Liver (tissue), 9 donors: Measurements from ENCODE around the gene BSN. TPM values are rescaled to one million over a fixed set of nuclear protein-coding genes. Genes with fewer than 3 reads are reported as not detected.

Experiments used
- DNase-seq: peaks from one replicate; pipeline ENCODE4 v3.0.0-alpha.2; 2017; ENCODE audit warnings: low spot score
- H3K27ac ChIP-seq, 2 donors: one replicate each; pipeline ENCODE4 v1.7.0; 2013; ENCODE audit warnings: inconsistent platforms in 2 of 2, low read length in 2 of 2, control low read depth in 1 of 2, low read depth in 1 of 2, mild to moderate bottlenecking in 1 of 2
- H3K27me3 ChIP-seq, 4 donors: one replicate each; pipeline versions ENCODE4 v1.6.1 to v1.7.0; 2013; ENCODE audit warnings: low read length in 3 of 4, inconsistent platforms in 1 of 4, mild to moderate bottlenecking in 1 of 4, moderate library complexity in 1 of 4; ENCODE audit not compliant: control insufficient read depth in 4 of 4, insufficient read depth in 4 of 4
- H3K36me3 ChIP-seq, 4 donors: one replicate each; pipeline versions ENCODE4 v1.6.1 to v1.7.0; 2013; ENCODE audit warnings: low read length in 3 of 4, mild to moderate bottlenecking in 3 of 4, low read depth in 1 of 4, moderate library complexity in 1 of 4; ENCODE audit not compliant: control insufficient read depth in 4 of 4, insufficient read depth in 3 of 4
- H3K4me1 ChIP-seq, 4 donors: one replicate each; pipeline versions ENCODE4 v1.6.1 to v1.7.0; 2013; ENCODE audit warnings: low read length in 3 of 4, mild to moderate bottlenecking in 3 of 4, moderate library complexity in 1 of 4; ENCODE audit not compliant: control insufficient read depth in 4 of 4, insufficient read depth in 4 of 4
- H3K4me3 ChIP-seq, 3 donors: one replicate each; pipeline versions ENCODE4 v1.6.1 to v1.7.0; 2013; ENCODE audit warnings: low read length in 3 of 3, control low read depth in 1 of 3, low read depth in 1 of 3, mild to moderate bottlenecking in 1 of 3
- H3K9ac ChIP-seq, 2 donors: one replicate each; pipeline ENCODE4 v1.7.0; 2013; ENCODE audit warnings: low read length in 2 of 2, mild to moderate bottlenecking in 2 of 2, moderate library complexity in 2 of 2, control low read depth in 1 of 2, low read depth in 1 of 2
- H3K9me3 ChIP-seq, 4 donors: one replicate each; pipeline versions ENCODE4 v1.6.1 to v1.7.0; 2013; ENCODE audit warnings: low read length in 3 of 4; ENCODE audit not compliant: control insufficient read depth in 4 of 4
- EGR1 ChIP-seq, 2 donors: IDR thresholded peaks; 2 replicates each; pipeline ENCODE4 v1.6.1; 2016 to 2018; ENCODE audit warnings: antibody characterized with exemption in 2 of 2, low read depth in 2 of 2
- FOXA1 ChIP-seq: IDR thresholded peaks from 2 replicates; pipeline ENCODE4 v1.6.1; 2016; ENCODE audit warnings: antibody characterized with exemption
- FOXA2 ChIP-seq: IDR thresholded peaks from 2 replicates; pipeline ENCODE4 v1.6.1; 2016; ENCODE audit warnings: antibody characterized with exemption
- GABPA ChIP-seq, 2 donors: IDR thresholded peaks in 1 of 2; conservative IDR thresholded peaks in 1 of 2; 2 replicates each; pipeline ENCODE4 v1.6.1; 2016; ENCODE audit warnings: antibody characterized with exemption in 2 of 2, mild to moderate bottlenecking in 1 of 2, moderate library complexity in 1 of 2
- HNF4A ChIP-seq, 2 donors: conservative IDR thresholded peaks; 2 replicates each; pipeline ENCODE4 v1.6.1; 2016; ENCODE audit warnings: antibody characterized with exemption in 2 of 2, mild to moderate bottlenecking in 2 of 2
- HNF4G ChIP-seq: IDR thresholded peaks from 2 replicates; pipeline ENCODE4 v1.6.1; 2016; ENCODE audit warnings: antibody characterized with exemption
- JUND ChIP-seq, 2 donors: IDR thresholded peaks; 2 replicates each; pipeline ENCODE4 v1.6.1; 2016; ENCODE audit warnings: antibody characterized with exemption in 2 of 2
- NR2F2 ChIP-seq: IDR thresholded peaks from 2 replicates; pipeline ENCODE4 v1.6.1; 2016; ENCODE audit warnings: antibody characterized with exemption
- RAD21 ChIP-seq, 2 donors: IDR thresholded peaks; 2 replicates each; pipeline ENCODE4 v1.6.1; 2016; ENCODE audit warnings: antibody characterized with exemption in 2 of 2, mild to moderate bottlenecking in 2 of 2
- RXRA ChIP-seq, 2 donors: IDR thresholded peaks; 2 replicates each; pipeline ENCODE4 v1.6.1; 2017 to 2018; ENCODE audit warnings: antibody characterized with exemption in 2 of 2, mild to moderate bottlenecking in 1 of 2
- SP1 ChIP-seq: IDR thresholded peaks from 2 replicates; pipeline ENCODE4 v1.6.1; 2018; ENCODE audit warnings: antibody characterized with exemption, mild to moderate bottlenecking
- TAF1 ChIP-seq: conservative IDR thresholded peaks from 2 replicates; pipeline ENCODE4 v1.6.1; 2016; ENCODE audit warnings: antibody characterized with exemption, mild to moderate bottlenecking
- YY1 ChIP-seq: IDR thresholded peaks from 2 replicates; pipeline ENCODE4 v1.6.1; 2016; ENCODE audit warnings: antibody characterized with exemption, mild to moderate bottlenecking
- WGBS: extraction: QIAGEN DNeasy Blood & Tissue Kit; methylation state at CpG from one replicate; pipeline ENCODE4 v1.1.7; 2013; 5-methylcytosine and 5-hydroxymethylcytosine counted together
- polyA plus RNA-seq, 2 donors: library from polyadenylated mRNA; stranded (reverse) in 1 of 2; unstranded in 1 of 2; fragments of 200-250 nt in 1 of 2; fragments of >200 nt in 1 of 2; fragmentation: Nextera tagmentation in 1 of 2; extraction: Ambion mirVana in 1 of 2; gene quantifications; one replicate each; pipeline versions ENCODE4 v1.2.1 to v1.2.3, GENCODE V29; 2013 to 2015
- total RNA-seq, 2 donors: library from RNA; depleted of rRNA; stranded (reverse); fragments of >200 nt; gene quantifications; one replicate each; pipeline ENCODE4 v1.2.3, GENCODE V29; 2014
- TF ChIP-seq, protein P1 (sequence below): IDR thresholded peaks from 2 replicates; pipeline ENCODE4 v1.6.1; 2016; ENCODE audit warnings: antibody characterized with exemption
- TF ChIP-seq, protein P2 (sequence below): IDR thresholded peaks from 2 replicates; pipeline ENCODE4 v1.6.1; 2016; ENCODE audit warnings: antibody characterized with exemption, mild to moderate bottlenecking
- TF ChIP-seq, protein P3 (sequence below): fragments of 150-350 bp; IDR thresholded peaks from 2 replicates; pipeline ENCODE4 v1.5.1; 2017; ENCODE audit warnings: improper control_type of control experiment, low read depth, low read length; ENCODE audit not compliant: missing input control
- TF ChIP-seq, protein P4 (sequence below): IDR thresholded peaks from 2 replicates; pipeline ENCODE4 v1.6.1; 2016; ENCODE audit warnings: antibody characterized with exemption
- TF ChIP-seq, protein P5 (sequence below): IDR thresholded peaks from 2 replicates; pipeline ENCODE4 v1.6.1; 2016; ENCODE audit warnings: antibody characterized with exemption
- donor health status: healthy.
- donor health status: healthy.
- donor health status: healthy.
- donor health status: healthy.
- donor health status: healthy.

BSN gene
- total and polyA plus RNA-seq, 4 donors = 0.32 to 0.67 (median 0.40) TPM

DNA sequence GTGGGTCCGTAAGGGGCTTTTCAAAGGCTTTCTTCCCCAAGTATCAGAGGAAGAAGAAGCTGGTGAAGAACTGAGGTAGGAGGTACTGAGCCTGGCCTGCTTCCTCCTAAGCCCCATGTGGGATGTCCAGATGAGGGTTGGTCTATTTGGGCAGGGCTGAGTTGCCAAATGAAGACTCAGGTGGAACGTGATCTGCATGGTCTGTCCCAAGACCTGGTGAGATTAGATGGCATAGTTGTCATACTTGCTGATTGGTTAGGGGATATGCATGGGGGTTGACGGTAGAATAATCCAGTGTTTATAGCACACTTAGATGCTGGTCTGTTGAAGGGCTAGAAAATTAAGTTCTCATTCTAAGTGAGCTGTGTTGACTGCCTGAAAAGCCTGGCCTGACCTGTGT, 36.3 kb upstream of the BSN start:
- Histone ChIP-seq H3K9me3 (no peaks in the 10 kb centered on the region), H3K9ac (no peak overlapping the region), H3K4me1 (peaks cover 17 to 54% (median 38%) of the 10 kb centered on the region in 4 donors), H3K27ac (no peak overlapping the region), H3K4me3 (no peak overlapping the region), H3K27me3 (no peaks in the 10 kb centered on the region), H3K36me3 (no peaks in the 10 kb centered on the region)
- WGBS = 95% methylated on average over 3 of the region's 3 CpGs
- TF ChIP-seq, protein P1, sequence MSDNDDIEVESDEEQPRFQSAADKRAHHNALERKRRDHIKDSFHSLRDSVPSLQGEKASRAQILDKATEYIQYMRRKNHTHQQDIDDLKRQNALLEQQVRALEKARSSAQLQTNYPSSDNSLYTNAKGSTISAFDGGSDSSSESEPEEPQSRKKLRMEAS = no peak
- TF ChIP-seq, protein P2, sequence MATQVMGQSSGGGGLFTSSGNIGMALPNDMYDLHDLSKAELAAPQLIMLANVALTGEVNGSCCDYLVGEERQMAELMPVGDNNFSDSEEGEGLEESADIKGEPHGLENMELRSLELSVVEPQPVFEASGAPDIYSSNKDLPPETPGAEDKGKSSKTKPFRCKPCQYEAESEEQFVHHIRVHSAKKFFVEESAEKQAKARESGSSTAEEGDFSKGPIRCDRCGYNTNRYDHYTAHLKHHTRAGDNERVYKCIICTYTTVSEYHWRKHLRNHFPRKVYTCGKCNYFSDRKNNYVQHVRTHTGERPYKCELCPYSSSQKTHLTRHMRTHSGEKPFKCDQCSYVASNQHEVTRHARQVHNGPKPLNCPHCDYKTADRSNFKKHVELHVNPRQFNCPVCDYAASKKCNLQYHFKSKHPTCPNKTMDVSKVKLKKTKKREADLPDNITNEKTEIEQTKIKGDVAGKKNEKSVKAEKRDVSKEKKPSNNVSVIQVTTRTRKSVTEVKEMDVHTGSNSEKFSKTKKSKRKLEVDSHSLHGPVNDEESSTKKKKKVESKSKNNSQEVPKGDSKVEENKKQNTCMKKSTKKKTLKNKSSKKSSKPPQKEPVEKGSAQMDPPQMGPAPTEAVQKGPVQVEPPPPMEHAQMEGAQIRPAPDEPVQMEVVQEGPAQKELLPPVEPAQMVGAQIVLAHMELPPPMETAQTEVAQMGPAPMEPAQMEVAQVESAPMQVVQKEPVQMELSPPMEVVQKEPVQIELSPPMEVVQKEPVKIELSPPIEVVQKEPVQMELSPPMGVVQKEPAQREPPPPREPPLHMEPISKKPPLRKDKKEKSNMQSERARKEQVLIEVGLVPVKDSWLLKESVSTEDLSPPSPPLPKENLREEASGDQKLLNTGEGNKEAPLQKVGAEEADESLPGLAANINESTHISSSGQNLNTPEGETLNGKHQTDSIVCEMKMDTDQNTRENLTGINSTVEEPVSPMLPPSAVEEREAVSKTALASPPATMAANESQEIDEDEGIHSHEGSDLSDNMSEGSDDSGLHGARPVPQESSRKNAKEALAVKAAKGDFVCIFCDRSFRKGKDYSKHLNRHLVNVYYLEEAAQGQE = no peak
- TF ChIP-seq NR2F2 (no peak), GABPA (IDR thresholded peaks at IDR 0.05 in 1 of 2, conservative IDR thresholded peaks at IDR 0.05 in 1 of 2) (no peak), EGR1 (IDR thresholded peaks at IDR 0.05; ENCODE audit: low read depth in 2 of 2) (no peak), SP1 (no peak), RAD21 (IDR thresholded peaks at IDR 0.05) (no peak), HNF4G (no peak), FOXA1 (no peak), HNF4A (conservative IDR thresholded peaks at IDR 0.05) (no peak), JUND (IDR thresholded peaks at IDR 0.05) (no peak), YY1 (no peak), FOXA2 (no peak), RXRA (IDR thresholded peaks at IDR 0.05) (no peak), TAF1 (no peak)
- TF ChIP-seq, protein P3, sequence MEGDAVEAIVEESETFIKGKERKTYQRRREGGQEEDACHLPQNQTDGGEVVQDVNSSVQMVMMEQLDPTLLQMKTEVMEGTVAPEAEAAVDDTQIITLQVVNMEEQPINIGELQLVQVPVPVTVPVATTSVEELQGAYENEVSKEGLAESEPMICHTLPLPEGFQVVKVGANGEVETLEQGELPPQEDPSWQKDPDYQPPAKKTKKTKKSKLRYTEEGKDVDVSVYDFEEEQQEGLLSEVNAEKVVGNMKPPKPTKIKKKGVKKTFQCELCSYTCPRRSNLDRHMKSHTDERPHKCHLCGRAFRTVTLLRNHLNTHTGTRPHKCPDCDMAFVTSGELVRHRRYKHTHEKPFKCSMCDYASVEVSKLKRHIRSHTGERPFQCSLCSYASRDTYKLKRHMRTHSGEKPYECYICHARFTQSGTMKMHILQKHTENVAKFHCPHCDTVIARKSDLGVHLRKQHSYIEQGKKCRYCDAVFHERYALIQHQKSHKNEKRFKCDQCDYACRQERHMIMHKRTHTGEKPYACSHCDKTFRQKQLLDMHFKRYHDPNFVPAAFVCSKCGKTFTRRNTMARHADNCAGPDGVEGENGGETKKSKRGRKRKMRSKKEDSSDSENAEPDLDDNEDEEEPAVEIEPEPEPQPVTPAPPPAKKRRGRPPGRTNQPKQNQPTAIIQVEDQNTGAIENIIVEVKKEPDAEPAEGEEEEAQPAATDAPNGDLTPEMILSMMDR = no peak
- TF ChIP-seq, protein P4, sequence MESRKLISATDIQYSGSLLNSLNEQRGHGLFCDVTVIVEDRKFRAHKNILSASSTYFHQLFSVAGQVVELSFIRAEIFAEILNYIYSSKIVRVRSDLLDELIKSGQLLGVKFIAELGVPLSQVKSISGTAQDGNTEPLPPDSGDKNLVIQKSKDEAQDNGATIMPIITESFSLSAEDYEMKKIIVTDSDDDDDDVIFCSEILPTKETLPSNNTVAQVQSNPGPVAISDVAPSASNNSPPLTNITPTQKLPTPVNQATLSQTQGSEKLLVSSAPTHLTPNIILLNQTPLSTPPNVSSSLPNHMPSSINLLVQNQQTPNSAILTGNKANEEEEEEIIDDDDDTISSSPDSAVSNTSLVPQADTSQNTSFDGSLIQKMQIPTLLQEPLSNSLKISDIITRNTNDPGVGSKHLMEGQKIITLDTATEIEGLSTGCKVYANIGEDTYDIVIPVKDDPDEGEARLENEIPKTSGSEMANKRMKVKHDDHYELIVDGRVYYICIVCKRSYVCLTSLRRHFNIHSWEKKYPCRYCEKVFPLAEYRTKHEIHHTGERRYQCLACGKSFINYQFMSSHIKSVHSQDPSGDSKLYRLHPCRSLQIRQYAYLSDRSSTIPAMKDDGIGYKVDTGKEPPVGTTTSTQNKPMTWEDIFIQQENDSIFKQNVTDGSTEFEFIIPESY = no peak
- no peak for DNase-seq

DNA sequence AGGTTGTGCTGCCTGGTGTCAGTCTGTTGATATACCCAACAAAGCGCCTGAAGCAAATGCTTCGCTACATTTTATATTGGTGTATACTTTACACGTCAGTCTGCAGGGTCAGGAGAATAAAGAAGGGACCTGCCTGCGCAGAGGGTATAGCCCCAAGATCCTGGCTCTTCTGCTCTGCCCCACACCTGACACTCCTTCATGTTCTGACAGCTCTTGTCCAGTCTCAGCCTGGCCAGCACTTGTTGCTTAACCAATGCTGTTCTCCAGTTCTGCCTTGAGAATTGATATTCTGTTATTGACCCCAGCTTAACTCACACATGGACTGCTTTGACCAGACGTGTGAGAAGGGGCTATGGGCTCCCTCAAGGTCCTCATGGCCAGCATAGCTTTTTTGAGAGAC, 35.8 kb upstream of the BSN start:
- Histone ChIP-seq H3K27ac (peak overlapping the region in 1 of 2 donors; percentile 28), H3K4me3 (no peak overlapping the region), H3K4me1 (peaks cover 17 to 49% (median 34%) of the 10 kb centered on the region in 4 donors), H3K36me3 (no peaks in the 10 kb centered on the region), H3K9me3 (no peaks in the 10 kb centered on the region), H3K9ac (no peak overlapping the region), H3K27me3 (no peaks in the 10 kb centered on the region)
- DNase-seq = no peak
- no peak for TF ChIP-seq GABPA (IDR thresholded peaks at IDR 0.05 in 1 of 2, conservative IDR thresholded peaks at IDR 0.05 in 1 of 2)
- TF ChIP-seq, protein P5, sequence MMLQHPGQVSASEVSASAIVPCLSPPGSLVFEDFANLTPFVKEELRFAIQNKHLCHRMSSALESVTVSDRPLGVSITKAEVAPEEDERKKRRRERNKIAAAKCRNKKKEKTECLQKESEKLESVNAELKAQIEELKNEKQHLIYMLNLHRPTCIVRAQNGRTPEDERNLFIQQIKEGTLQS = no peak
- no peak for TF ChIP-seq RXRA (IDR thresholded peaks at IDR 0.05)
- WGBS = 88% methylated on average over 5 of the region's 5 CpGs
